ENCODE measurements around the gene UGCG.

UGCG gene

GRCh38 chr9:111917980-111918379 is 21.4 kb downstream of the UGCG start:
- no peak for TF ChIP-seq ZC3H10 (CRISPR knock-in tag; IDR thresholded peaks at IDR 0.05)
- TF ChIP-seq TSHZ2 (CRISPR knock-in tag; IDR thresholded peaks at IDR 0.05) = no peak
- TF ChIP-seq POU6F1 (CRISPR knock-in tag; IDR thresholded peaks at IDR 0.05; ENCODE audit: borderline replicate concordance, low read depth) = no peak
- TF ChIP-seq SNAI2 (CRISPR knock-in tag; IDR thresholded peaks at IDR 0.05) = no peak
- TF ChIP-seq RARB (CRISPR knock-in tag; IDR thresholded peaks at IDR 0.05) = no peak
- no peak for TF ChIP-seq ARNTL (CRISPR knock-in tag; IDR thresholded peaks at IDR 0.05; ENCODE audit: borderline replicate concordance, low read depth)
- TF ChIP-seq TCF4 (CRISPR knock-in tag; IDR thresholded peaks at IDR 0.05; ENCODE audit: borderline replicate concordance) = no peak
- TF ChIP-seq PPARA (CRISPR knock-in tag; IDR thresholded peaks at IDR 0.05; ENCODE audit: borderline replicate concordance) = no peak
- no peak for TF ChIP-seq ISL1 (CRISPR knock-in tag; IDR thresholded peaks at IDR 0.05)
- no peak for TF ChIP-seq OSR1 (CRISPR knock-in tag; IDR thresholded peaks at IDR 0.05)
- no peak for TF ChIP-seq ZFP3 (CRISPR knock-in tag; IDR thresholded peaks at IDR 0.05)
- TF ChIP-seq CSRNP3 (CRISPR knock-in tag; IDR thresholded peaks at IDR 0.05) = no peak
- TF ChIP-seq ZNF565 (CRISPR knock-in tag; conservative IDR thresholded peaks at IDR 0.05; ENCODE audit: low read depth) = no peak
- TF ChIP-seq GLIS3 (CRISPR knock-in tag; IDR thresholded peaks at IDR 0.05) = no peak
- TF ChIP-seq PATZ1 (CRISPR knock-in tag; IDR thresholded peaks at IDR 0.05; ENCODE audit: borderline replicate concordance) = no peak
- no peak for TF ChIP-seq ZNF70 (CRISPR knock-in tag; IDR thresholded peaks at IDR 0.05)
- no peak for TF ChIP-seq ZNF8 (CRISPR knock-in tag; IDR thresholded peaks at IDR 0.05)
- TF ChIP-seq TOX (CRISPR knock-in tag; IDR thresholded peaks at IDR 0.05; ENCODE audit: borderline replicate concordance) = no peak
- no peak for TF ChIP-seq ESRRG (CRISPR knock-in tag; IDR thresholded peaks at IDR 0.05)
- TF ChIP-seq CREB5 (CRISPR knock-in tag; IDR thresholded peaks at IDR 0.05; ENCODE audit: low read depth) = no peak
- ATAC-seq = no peak

GRCh38 chr9:111919875-111920274 is 23.3 kb downstream of the UGCG start:
- no peak for TF ChIP-seq SNAI2 (CRISPR knock-in tag; IDR thresholded peaks at IDR 0.05)
- TF ChIP-seq TCF4 (CRISPR knock-in tag; IDR thresholded peaks at IDR 0.05; ENCODE audit: borderline replicate concordance) = no peak
- TF ChIP-seq PATZ1 (CRISPR knock-in tag; IDR thresholded peaks at IDR 0.05; ENCODE audit: borderline replicate concordance) = no peak
- TF ChIP-seq ZNF8 (CRISPR knock-in tag; IDR thresholded peaks at IDR 0.05) = no peak
- TF ChIP-seq CSRNP3 (CRISPR knock-in tag; IDR thresholded peaks at IDR 0.05) = no peak
- ATAC-seq = no peak
